COR-L47 (cell line): Measurements from ENCODE around the gene INSR.
"Not testable (repeated sequence)": the region's sequence is repeated elsewhere in the genome, so short reads cannot be mapped to it uniquely, and the experiment has no call there.

Experiments
- DNase-seq: peaks from one replicate; lab custom pipeline; 2025; lab: John Stamatoyannopoulos, UW

INSR gene

GRCh38 chr19:7258041-7258839, 36.0 kb downstream of the INSR start:
- DNase-seq: no peak

- no peak for DNase-seq
These were observed 36.8 kb downstream of the INSR start for GRCh38 chr19:7257148-7258040.

GRCh38 chr19:7255631-7256030, 38.6 kb downstream of the INSR start:
- DNase-seq: no peak

GRCh38 chr19:7255119-7255518, 39.1 kb downstream of the INSR start:
- no peak for DNase-seq

GRCh38 chr19:7254590-7254989, 39.6 kb downstream of the INSR start:
- no peak for DNase-seq

GRCh38 chr19:7252364-7252763, 41.9 kb downstream of the INSR start:
- no peak for DNase-seq

- DNase-seq: no peak
These were observed 42.7 kb downstream of the INSR start for GRCh38 chr19:7251494-7251893.

GRCh38 chr19:7250951-7251350, 43.3 kb downstream of the INSR start:
- no peak for DNase-seq

- no peak for DNase-seq
These were observed 44.1 kb downstream of the INSR start for GRCh38 chr19:7250057-7250596.

GRCh38 chr19:7247155-7247554, 47.1 kb downstream of the INSR start:
- DNase-seq: no peak

- DNase-seq: no peak
These were observed 47.6 kb downstream of the INSR start for GRCh38 chr19:7246601-7247000.

- no peak for DNase-seq
These were observed 51.5 kb downstream of the INSR start for GRCh38 chr19:7242601-7243258.

GRCh38 chr19:7238051-7238450, 56.2 kb downstream of the INSR start:
- DNase-seq: no peak

GRCh38 chr19:7236153-7236552, 58.1 kb downstream of the INSR start:
- no peak for DNase-seq

- DNase-seq: no peak
These were observed 63.4 kb downstream of the INSR start for GRCh38 chr19:7230826-7231225.

GRCh38 chr19:7229735-7230134, 64.5 kb downstream of the INSR start:
- no peak for DNase-seq

- no peak for DNase-seq
These were observed 65.2 kb downstream of the INSR start for GRCh38 chr19:7228935-7229541.

- no peak for DNase-seq
These were observed 66.5 kb downstream of the INSR start for GRCh38 chr19:7227735-7228134.

GRCh38 chr19:7227149-7227548, 67.1 kb downstream of the INSR start:
- not testable (repeated sequence) for DNase-seq

GRCh38 chr19:7226739-7227138, 67.5 kb downstream of the INSR start:
- DNase-seq: no peak

GRCh38 chr19:7225741-7226140, 68.5 kb downstream of the INSR start:
- DNase-seq: no peak

GRCh38 chr19:7224995-7225394, 69.2 kb downstream of the INSR start:
- DNase-seq: no peak
